ENCODE results near the gene DYRK2. TPM values are rescaled to one million over a fixed set of nuclear protein-coding genes. Genes with fewer than 3 reads are reported as not detected.

The DYRK2 gene
- total and polyA plus RNA-seq, 10 of the 15 experiments (the other 5 are each of a cell fraction or from before 2014, with no cell fraction given) = 3.1 to 35.9 (median 12.2) TPM

GRCh38 chr12:67645601-67646000 is 2.9 kb upstream of the DYRK2 start:
- FAIRE-seq (no peak), ATAC-seq (no peak), DNase-seq (ENCODE audit: low read depth, low spot score) (no peak)
- Histone ChIP-seq H3K27ac (ENCODE audit: control insufficient read depth, insufficient read depth) (no peak overlapping the region), H3K79me2 (ENCODE audit: control insufficient read depth, insufficient read depth, low read length) (peaks cover 21% of the 10 kb centered on the region), H3K4me1 (ENCODE audit: control insufficient read depth, insufficient read depth, low read length) (peaks cover 6% of the 10 kb centered on the region), H3K9ac (ENCODE audit: control insufficient read depth, insufficient read depth, low read length) (no peak overlapping the region), H3K36me3 (ENCODE audit: control insufficient read depth in 2 of 2, insufficient read depth in 2 of 2, low read length in 1 of 2) (no peaks in the 10 kb centered on the region), H4K20me1 (ENCODE audit: control insufficient read depth, insufficient read depth) (no peaks in the 10 kb centered on the region), H3K4me2 (ENCODE audit: control insufficient read depth, insufficient read depth) (no peak overlapping the region), H3K9me3 (replicated peaks; ENCODE audit: control insufficient read depth, insufficient read depth, low read length) (no peaks in the 10 kb centered on the region), H3K27me3 (replicated peaks in 1 of 2; ENCODE audit: control insufficient read depth in 2 of 2, insufficient read depth in 2 of 2, low read length in 1 of 2) (no peaks in the 10 kb centered on the region), H3K4me3 (no peak overlapping the region), H2AFZ (ENCODE audit: control insufficient read depth, low read depth, low read length) (no peak overlapping the region)
- POLR2A ChIA-PET = interaction anchor here (0.7 kb wide), 1 partner anchor 1597 kb away, joined by 8 read pairs; no protein-coding TSS in a partner anchor
- no TSS peak for BruUV-seq (replicated peaks)
- in situ Hi-C loops (cut with MboI) (no loop called here), intact Hi-C loops (cut with micrococcal nuclease; ENCODE audit: unreplicated experiment) (loop anchor here (5.0 kb wide), 1 partner anchor 193 kb away; no protein-coding TSS in a partner anchor)
- RAD21 ChIA-PET (ENCODE audit: unreplicated experiment) = interaction anchor here (1.1 kb wide), 1 partner anchor 14 kb away, joined by 3 read pairs; no protein-coding TSS in a partner anchor
- CTCF ChIA-PET = no interaction called here
- TF ChIP-seq MTA2 (IDR thresholded peaks at IDR 0.05; ENCODE audit: low read depth) = no peak
- TF ChIP-seq CREB1 (IDR thresholded peaks at IDR 0.05; ENCODE audit: low read depth) = no peak
- TF ChIP-seq JUNB (IDR thresholded peaks at IDR 0.05) = no peak
- no peak for TF ChIP-seq MTA3 (IDR thresholded peaks at IDR 0.05; ENCODE audit: borderline replicate concordance, low read length)
- no peak for TF ChIP-seq WRNIP1 (IDR thresholded peaks at IDR 0.05; ENCODE audit: borderline replicate concordance, low read depth, low read length)
- TF ChIP-seq BHLHE40 (IDR thresholded peaks at IDR 0.05; ENCODE audit: borderline replicate concordance in 1 of 2, low read depth in 2 of 2, low read length in 1 of 2) = no peak
- no peak for TF ChIP-seq CHD4 (IDR thresholded peaks at IDR 0.05)
- TF ChIP-seq NFYA (IDR thresholded peaks at IDR 0.05; ENCODE audit: borderline replicate concordance, low read depth, low read length) = no peak
- TF ChIP-seq RAD21 (IDR thresholded peaks at IDR 0.05; ENCODE audit: insufficient read depth, low read depth, low read length) = no peak
- SMC1A ChIA-PET (ENCODE audit: uncharacterized antibody, unreplicated experiment) = no interaction called here

GRCh38 chr12:67646775-67647174 is 1.8 kb upstream of the DYRK2 start:
- SMC1A ChIA-PET (ENCODE audit: uncharacterized antibody, unreplicated experiment) = no interaction called here
- POLR2A ChIA-PET = no interaction called here
- FAIRE-seq = no peak
- Histone ChIP-seq H3K27ac (ENCODE audit: control insufficient read depth, insufficient read depth) (no peak overlapping the region), H3K9ac (ENCODE audit: control insufficient read depth, insufficient read depth, low read length) (no peak overlapping the region), H3K4me2 (ENCODE audit: control insufficient read depth, insufficient read depth) (no peak overlapping the region), H3K9me3 (replicated peaks; ENCODE audit: control insufficient read depth, insufficient read depth, low read length) (no peaks in the 10 kb centered on the region), H3K27me3 (replicated peaks in 1 of 2; ENCODE audit: control insufficient read depth in 2 of 2, insufficient read depth in 2 of 2, low read length in 1 of 2) (no peaks in the 10 kb centered on the region), H3K4me1 (ENCODE audit: control insufficient read depth, insufficient read depth, low read length) (peaks cover 6% of the 10 kb centered on the region), H3K4me3 (no peak overlapping the region), H3K36me3 (ENCODE audit: control insufficient read depth in 2 of 2, insufficient read depth in 2 of 2, low read length in 1 of 2) (no peaks in the 10 kb centered on the region), H2AFZ (ENCODE audit: control insufficient read depth, low read depth, low read length) (no peak overlapping the region), H4K20me1 (ENCODE audit: control insufficient read depth, insufficient read depth) (no peaks in the 10 kb centered on the region), H3K79me2 (ENCODE audit: control insufficient read depth, insufficient read depth, low read length) (peaks cover 32% of the 10 kb centered on the region)
- RAD21 ChIA-PET (ENCODE audit: unreplicated experiment) = no interaction called here
- no peak for ATAC-seq
- 88% methylated on average over 4 of the region's 4 CpGs for WGBS (ENCODE audit: insufficient coverage, insufficient replicate concordance, low lambda C conversion rate, missing lambda C conversion rate)
- in situ Hi-C loops (cut with MboI) (no loop called here), intact Hi-C loops (cut with micrococcal nuclease; ENCODE audit: unreplicated experiment) (loop anchor here (5.0 kb wide), 1 partner anchor 194 kb away; no protein-coding TSS in a partner anchor)
- CTCF ChIA-PET = interaction anchor here (0.6 to 0.9 kb wide), 2 partner anchors 296 to 393 kb away, joined by 3 read pairs; no protein-coding TSS in a partner anchor
- no TSS peak for BruUV-seq (replicated peaks)
- DNase-seq (ENCODE audit: low read depth, low spot score) = no peak
- TF ChIP-seq ATF3 (IDR thresholded peaks at IDR 0.05; ENCODE audit: borderline replicate concordance, extremely low read depth, low read depth, low read length) (no peak), CEBPZ (IDR thresholded peaks at IDR 0.05; ENCODE audit: low read depth, low read length) (no peak), USF1 (IDR thresholded peaks at IDR 0.05; ENCODE audit: borderline replicate concordance, extremely low read length, insufficient read depth, low read depth, low read length) (no peak), TARDBP (IDR thresholded peaks at IDR 0.05; ENCODE audit: borderline replicate concordance) (no peak), TAF1 (IDR thresholded peaks at IDR 0.05; ENCODE audit: borderline replicate concordance, low read depth, low read length) (no peak), MTA3 (IDR thresholded peaks at IDR 0.05; ENCODE audit: borderline replicate concordance, low read length) (no peak)
